ENCODE measurements around the gene MGST1.
"Not testable (repeated sequence)": the region's sequence is repeated elsewhere in the genome, so short reads cannot be mapped to it uniquely, and the experiment has no call there.

Gene MGST1

GRCh38 chr12:16358878-16359277, 11.4 kb downstream of the MGST1 start:
- DNase-seq, result no peak

- DNase-seq, result no peak
Observed at GRCh38 chr12:16359512-16360491, 12.4 kb downstream of the MGST1 start.

GRCh38 chr12:16361142-16361783, 13.8 kb downstream of the MGST1 start:
- no peak for DNase-seq

GRCh38 chr12:16362550-16362949, 15.1 kb downstream of the MGST1 start:
- DNase-seq, result no peak

GRCh38 chr12:16369156-16369555, 21.7 kb downstream of the MGST1 start:
- DNase-seq, result no peak

- no peak for DNase-seq
Observed at GRCh38 chr12:16370096-16370495, 22.7 kb downstream of the MGST1 start.

- DNase-seq, result not testable (repeated sequence)
Observed at GRCh38 chr12:16382652-16383312, 35.3 kb downstream of the MGST1 start.

GRCh38 chr12:16384732-16385131, 37.3 kb downstream of the MGST1 start:
- DNase-seq, result no peak

- DNase-seq, result no peak
Observed at GRCh38 chr12:16385782-16386646, 38.6 kb downstream of the MGST1 start.

GRCh38 chr12:16387919-16388318, 40.5 kb downstream of the MGST1 start:
- DNase-seq, result no peak

GRCh38 chr12:16389594-16389993, 42.1 kb downstream of the MGST1 start:
- DNase-seq, result no peak

GRCh38 chr12:16392846-16393535, 45.5 kb downstream of the MGST1 start:
- no peak for DNase-seq

- no peak for DNase-seq
Observed at GRCh38 chr12:16399101-16399500, 51.7 kb downstream of the MGST1 start.

- not testable (repeated sequence) for DNase-seq
Observed at GRCh38 chr12:16401835-16402234, 54.4 kb downstream of the MGST1 start.

GRCh38 chr12:16407346-16407745, 59.9 kb downstream of the MGST1 start:
- DNase-seq, result no peak
